GM18951 (cell line): ENCODE measurements around the gene TP53TG5.

Experiments
- POLR2A ChIP-seq: IDR thresholded peaks from 4 replicates; pipeline ENCODE4 v1.6.1; 2011; ENCODE audit warnings: mild to moderate bottlenecking; ENCODE audit not compliant: insufficient read length, insufficient read depth; ENCODE audit errors: extremely low read depth
- in situ Hi-C: fragments of 300-500 bp; cut with MboI; formaldehyde crosslinking; loops from one replicate; pipeline ENCODE4 v1.12.0; 2022; ENCODE audit warnings: low sequenced_read_pairs, mixed read lengths, inconsistent platforms; ENCODE audit not compliant: unreplicated experiment

TP53TG5 gene

DNA sequence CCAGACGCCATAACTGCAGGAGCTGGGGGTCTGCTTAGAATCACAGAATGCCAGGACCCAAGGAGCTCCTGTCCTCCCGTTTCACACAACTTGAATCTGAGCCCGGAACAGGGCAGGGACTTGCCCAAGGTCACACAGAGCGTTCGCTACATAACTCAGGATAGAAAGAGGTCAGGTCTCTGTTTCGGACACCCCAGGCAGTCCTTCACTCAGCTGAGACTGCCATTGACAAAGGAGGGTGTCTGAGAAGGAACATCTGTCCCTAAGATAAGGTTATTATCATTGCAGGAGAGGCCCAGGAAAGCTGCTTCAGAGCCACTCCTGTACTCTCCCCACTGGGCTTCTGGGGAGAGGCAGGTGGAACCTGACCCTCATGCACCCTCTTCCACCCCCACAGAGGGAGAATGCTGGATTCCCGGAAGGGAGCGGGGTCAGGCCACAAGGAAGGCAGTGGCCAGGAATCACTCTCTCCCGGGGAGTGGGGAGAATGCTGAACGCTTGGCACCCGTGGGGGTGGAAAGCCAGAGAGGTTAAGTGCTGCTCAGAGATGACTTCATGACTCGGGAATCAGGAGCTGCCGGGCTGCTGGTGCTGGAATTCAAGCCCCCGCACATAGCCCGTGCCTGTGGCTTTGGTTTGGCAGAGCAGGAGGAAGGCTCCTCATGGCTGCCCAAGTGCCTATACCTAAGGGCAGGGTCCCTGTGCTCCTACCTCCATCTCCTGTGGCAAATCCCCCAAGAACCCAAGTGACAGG is 40.6 kb downstream of the TP53TG5 start:
- no peak for TF ChIP-seq POLR2A
- in situ Hi-C loops = loop anchor here (25.0 kb wide), 1 partner anchor 450 kb away; the partner anchor contains the start of genes DNTTIP1 and WFDC3

DNA sequence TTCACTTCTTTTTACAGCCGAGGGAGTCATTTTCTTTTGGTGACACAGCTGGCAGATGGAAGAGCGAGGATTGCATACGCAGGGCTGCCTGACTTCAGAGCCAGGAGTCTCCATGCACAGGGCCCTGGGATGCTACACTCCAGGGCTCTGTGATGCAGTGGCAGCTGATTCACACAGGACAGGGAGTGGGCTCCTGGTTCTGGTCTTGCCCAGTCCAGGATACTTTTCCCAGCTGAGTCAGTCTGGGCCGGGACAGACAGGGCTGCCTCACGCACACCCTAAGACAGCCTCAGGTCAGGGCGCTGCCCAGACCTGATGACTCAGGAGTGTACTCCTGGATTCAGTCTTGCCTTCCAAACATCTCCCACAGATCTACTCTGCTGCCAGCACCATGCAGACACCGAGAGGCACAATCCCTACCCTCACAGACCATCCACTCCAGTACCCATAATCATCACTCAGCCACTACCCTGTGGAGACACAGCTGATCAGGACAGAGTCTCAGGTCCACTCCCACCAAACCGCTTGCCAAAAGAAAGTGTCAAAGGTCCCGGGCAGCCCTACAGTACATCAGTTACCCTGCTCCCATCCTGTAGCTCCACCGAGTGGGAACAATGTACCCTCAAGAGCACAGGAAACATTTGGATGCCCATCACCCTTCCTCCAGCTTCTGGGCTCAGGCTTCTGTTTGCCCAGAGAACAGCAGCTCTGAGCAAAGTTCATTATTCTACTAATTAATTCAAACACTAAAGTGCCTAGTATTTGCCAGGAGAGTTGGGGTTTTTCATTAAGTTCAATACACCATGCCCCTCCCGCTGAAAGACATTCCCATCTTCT is 41.4 kb downstream of the TP53TG5 start:
- in situ Hi-C loops = loop anchor here (25.0 kb wide), 1 partner anchor 451 kb away; the partner anchor contains the start of genes DNTTIP1 and WFDC3
- TF ChIP-seq POLR2A = no peak

DNA sequence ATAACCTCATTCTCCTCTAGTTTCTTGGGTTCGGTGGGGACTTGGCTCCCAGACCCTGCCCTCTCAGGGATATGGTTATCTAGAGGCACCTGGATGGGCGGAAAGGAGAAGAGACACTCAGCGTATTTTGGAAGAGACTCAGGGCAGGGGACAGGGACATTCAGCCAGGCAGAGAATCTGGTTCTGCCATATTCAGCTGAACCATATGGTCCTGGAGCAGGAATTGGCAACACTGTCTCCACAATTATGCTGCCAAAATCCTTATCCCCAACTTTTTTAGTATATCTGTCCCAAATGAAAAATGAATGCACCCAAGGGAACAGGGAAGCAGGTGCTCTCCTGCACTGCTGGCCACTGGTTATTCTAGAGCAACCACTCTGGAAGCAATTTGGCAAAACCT is 47.6 kb downstream of the TP53TG5 start:
- no peak for TF ChIP-seq POLR2A
- in situ Hi-C loops = loop anchor here (25.0 kb wide), 1 partner anchor 457 kb away; the partner anchor contains the start of genes DNTTIP1 and WFDC3

DNA sequence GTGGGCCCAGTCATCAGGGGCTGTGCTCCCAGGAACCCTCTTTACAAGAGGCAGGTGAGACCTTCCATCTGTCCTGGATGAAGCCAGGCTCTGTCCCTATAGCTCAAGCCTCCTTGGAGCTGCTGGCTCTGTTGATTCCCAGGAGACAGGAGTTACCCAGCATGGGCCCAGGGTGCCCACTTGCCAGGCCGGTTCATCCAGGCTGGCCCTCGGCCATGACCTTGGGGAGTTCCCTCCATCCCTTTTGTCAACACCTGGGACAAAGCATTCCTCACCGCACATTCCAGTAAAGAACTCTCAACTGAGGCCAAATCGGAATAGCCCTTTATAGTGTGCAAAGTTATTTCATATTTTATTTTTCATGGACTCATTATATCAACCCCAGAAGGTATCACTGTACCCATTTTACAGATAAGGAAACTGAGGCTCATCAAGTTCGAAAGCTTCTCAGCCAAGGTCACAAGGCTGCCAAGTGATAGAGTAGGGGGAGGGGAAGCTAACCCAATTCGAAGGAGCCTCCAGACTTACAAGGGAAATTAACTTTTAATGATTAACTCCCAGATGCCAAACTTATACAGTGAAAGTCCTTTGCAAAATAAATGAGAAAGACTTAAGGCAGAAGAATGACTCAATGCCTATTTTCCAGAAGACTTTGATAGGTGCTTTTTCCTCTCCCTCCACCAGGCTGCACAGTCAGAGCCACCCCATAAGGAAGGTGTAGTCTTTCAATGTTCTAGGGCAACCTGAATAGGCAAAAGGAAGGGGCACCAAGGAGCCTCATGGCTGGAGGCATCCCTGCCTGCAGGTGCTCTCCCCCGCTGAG is 48.4 kb downstream of the TP53TG5 start:
- no peak for TF ChIP-seq POLR2A
- in situ Hi-C loops = loop anchor here (25.0 kb wide), 1 partner anchor 458 kb away; the partner anchor contains the start of genes DNTTIP1 and WFDC3

DNA sequence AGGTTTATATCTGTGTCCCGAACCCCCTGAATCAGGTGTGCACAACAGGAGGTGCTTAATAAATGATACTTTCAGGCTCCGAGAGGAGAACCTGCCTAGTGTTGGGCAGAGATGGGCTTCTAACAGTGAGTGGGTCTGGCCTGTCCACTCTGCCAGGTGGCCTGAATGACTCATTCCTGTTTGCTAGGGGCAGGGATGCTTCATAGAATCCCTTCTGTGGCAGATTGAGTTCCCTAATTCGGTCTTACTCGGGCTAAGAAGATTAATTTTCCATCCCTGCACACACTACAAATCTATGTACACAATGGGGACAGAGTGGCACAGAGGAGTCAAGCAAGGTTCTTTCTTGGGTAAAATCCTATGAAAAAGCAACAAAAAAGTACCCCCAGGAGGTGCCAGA is 49.7 kb downstream of the TP53TG5 start:
- in situ Hi-C loops = loop anchor here (25.0 kb wide), 1 partner anchor 459 kb away; the partner anchor contains the start of genes DNTTIP1 and WFDC3
- no peak for TF ChIP-seq POLR2A

DNA sequence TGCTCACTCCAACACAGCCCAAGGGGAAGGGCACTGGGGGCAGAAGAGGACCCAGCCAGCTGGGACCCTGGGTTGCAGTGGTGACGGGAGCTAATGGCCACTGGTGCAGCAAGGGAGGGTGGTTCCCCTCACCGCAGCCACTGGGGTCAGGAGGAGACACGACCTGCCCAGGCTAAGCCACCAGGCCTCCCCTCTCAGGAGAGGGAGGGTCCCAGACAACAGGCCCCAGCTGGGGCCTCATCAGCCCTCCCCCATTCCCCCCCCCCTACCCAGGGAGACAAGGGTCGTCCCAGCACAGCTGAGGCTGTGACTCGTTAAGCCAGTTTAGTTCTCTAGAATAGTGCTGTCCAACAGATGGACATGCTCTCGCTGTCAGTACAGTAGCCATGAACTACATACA is 52.8 kb downstream of the TP53TG5 start:
- TF ChIP-seq POLR2A = no peak
- in situ Hi-C loops = loop anchor here (25.0 kb wide), 1 partner anchor 462 kb away; the partner anchor contains the start of genes DNTTIP1 and WFDC3

DNA sequence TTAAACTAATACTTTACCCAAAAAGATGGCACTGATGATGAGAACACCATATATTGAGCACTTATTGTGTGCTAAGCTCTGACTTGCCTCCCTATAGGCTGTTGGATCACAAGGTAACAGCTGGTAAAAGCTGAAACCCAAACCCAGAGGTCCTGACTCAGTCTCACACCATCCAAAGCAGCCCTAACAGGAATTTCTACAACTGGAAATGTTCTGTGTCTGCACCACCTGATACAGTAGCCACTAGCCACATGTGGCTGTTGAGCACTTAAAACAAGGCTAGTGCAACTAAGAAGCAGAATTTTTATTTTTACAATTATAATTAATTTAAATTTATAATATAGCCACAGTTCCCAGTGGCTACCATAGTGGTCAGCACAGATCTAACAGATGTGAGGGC is 54.4 kb downstream of the TP53TG5 start:
- in situ Hi-C loops = no loop called here
- TF ChIP-seq POLR2A = no peak

DNA sequence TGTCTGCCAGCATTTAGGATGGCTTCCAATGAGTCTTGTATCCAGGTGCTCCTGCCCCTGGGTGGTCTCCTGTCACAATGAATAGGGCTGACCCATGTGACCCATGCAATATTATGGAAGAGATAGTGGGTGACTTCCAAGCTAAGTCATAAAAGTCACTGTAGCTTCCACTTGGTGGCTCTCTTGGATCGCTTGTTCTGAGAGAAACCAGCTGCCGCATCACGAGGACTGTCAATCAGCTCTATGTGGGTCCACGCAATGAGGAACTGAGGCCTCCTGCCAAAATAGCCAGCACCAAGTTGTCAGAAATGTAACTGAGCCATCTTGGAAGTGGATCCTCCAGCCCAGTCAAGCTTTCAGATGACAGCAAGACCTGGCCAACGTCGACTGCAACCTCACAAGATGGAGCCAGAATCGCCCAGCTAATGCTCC is 55.2 kb downstream of the TP53TG5 start:
- TF ChIP-seq POLR2A = no peak
- in situ Hi-C loops = no loop called here
